ENCODE measurements around the gene SLC35D2.

SLC35D2 gene

GRCh38 chr9:96302021-96302420, 81.5 kb downstream of the SLC35D2 start, which contains the start of gene HSD17B3:
Gene HSD17B3 (minus strand): TSS chr9:96302176. CDS start chr9:96302104, 72 bp downstream.
- no peak for DNase-seq

GRCh38 chr9:96299823-96300222, 83.7 kb downstream of the SLC35D2 start:
- no peak for DNase-seq

GRCh38 chr9:96294159-96294545, 89.4 kb downstream of the SLC35D2 start:
- DNase-seq, result no peak

GRCh38 chr9:96293498-96294158, 89.9 kb downstream of the SLC35D2 start:
- no peak for DNase-seq

GRCh38 chr9:96289392-96289791, 94.1 kb downstream of the SLC35D2 start:
- DNase-seq, result no peak

GRCh38 chr9:96281641-96282040, 101.9 kb downstream of the SLC35D2 start:
- DNase-seq, result no peak

GRCh38 chr9:96279932-96280331, 103.6 kb downstream of the SLC35D2 start:
- no peak for DNase-seq

- no peak for DNase-seq
Observed at GRCh38 chr9:96274939-96275338, 108.6 kb downstream of the SLC35D2 start.

Data from NCI-H2107 (cell line).